GOT3 (cell line): Measurements from ENCODE around the gene PTPRG.
"Not testable (repeated sequence)": the region's sequence is repeated elsewhere in the genome, so short reads cannot be mapped to it uniquely, and the experiment has no call there.

Source experiments
- DNase-seq: peaks from one replicate; lab custom pipeline; 2025; ENCODE audit warnings: mixed read lengths; lab: John Stamatoyannopoulos, UW

Gene PTPRG

GRCh38 chr3:61685755-61686154, 124.4 kb downstream of the PTPRG start:
- no peak for DNase-seq

DNA sequence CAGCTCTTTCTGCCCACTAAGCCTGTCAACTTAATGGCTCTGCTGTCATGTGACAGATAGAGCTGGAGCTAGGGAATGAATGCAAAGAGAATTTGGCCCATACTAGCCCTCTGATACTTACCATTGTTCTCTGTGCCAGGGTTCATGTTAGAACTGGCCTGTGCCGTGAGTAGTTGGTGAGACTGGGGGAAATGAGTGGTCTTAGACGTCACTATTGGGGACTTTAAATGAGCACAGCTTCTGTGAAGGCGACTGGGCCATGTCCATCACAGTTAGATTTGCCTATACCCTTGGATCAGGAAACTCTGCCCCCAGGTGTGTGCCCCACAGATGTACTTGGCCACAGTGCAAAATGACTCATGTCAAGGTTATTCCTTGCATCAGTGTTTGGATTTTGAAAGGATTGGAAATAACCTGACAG, 124.9 kb downstream of the PTPRG start:
- DNase-seq: no peak

DNA sequence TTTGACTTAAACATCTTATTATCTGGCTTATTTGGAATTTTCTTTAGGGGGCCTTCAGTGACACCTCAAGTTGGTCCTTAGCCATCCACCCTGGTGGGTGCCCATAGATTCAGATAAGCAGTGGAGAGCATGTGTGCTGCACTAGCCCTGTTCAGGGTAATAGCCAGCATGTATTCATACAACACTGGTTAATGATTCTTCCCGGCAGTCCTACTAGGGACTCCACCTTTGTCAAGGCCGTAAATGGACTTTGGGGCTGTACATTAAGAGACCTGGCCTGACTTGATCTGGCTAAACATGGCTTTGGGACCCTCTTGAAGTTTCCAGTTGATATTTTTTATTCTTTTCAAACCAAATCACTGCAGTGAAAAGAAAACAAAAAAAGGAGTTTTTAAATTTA, 125.8 kb downstream of the PTPRG start:
- no peak for DNase-seq

GRCh38 chr3:61687663-61688306, 126.4 kb downstream of the PTPRG start:
- no peak for DNase-seq

- no peak for DNase-seq
Measured at GRCh38 chr3:61688307-61688984, 127.1 kb downstream of the PTPRG start.

GRCh38 chr3:61690016-61690415, 128.6 kb downstream of the PTPRG start:
- no peak for DNase-seq

- DNase-seq: no peak
Measured at GRCh38 chr3:61691466-61691865, 130.1 kb downstream of the PTPRG start.

- no peak for DNase-seq
Measured at GRCh38 chr3:61697301-61697700, 135.9 kb downstream of the PTPRG start.

DNA sequence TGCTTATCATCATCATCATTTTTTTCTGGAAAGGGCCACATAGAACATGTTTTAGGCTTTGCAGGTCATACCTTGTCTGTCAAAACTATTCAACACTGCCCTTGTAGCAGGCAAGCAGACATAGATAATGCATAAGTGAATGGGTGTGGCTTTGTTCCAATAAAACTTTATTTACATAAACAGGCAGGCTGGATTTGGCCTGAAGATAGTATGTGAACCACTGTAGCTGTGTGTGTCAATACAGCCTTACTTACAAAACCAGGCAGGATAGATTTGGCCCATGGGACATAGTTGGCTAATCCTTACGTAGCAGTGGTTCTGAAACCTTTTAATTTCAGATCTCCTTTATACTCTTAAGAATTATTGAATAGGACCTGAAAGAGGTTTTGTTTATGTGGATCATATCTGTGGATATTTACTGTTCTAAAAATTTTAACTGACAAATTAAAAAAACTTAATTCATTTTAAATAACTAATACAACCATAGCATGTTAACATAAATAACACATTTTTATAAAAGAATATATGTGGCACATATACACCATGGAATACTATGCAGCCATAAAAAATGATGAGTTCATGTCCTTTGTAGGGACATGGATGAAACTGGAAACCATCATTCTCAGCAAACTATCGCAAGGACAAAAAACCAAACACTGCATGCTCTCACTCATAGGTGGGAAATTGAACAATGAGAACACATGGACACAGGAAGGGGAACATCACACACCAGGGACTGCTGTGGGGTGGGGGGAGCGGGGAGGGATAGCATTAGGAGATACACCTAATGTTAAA, 137.1 kb downstream of the PTPRG start:
- not testable (repeated sequence) for DNase-seq

GRCh38 chr3:61699622-61700021, 138.3 kb downstream of the PTPRG start:
- no peak for DNase-seq

GRCh38 chr3:61701011-61701410, 139.6 kb downstream of the PTPRG start:
- DNase-seq: no peak

GRCh38 chr3:61702453-61702852, 141.1 kb downstream of the PTPRG start:
- no peak for DNase-seq

- no peak for DNase-seq
Measured at GRCh38 chr3:61704807-61705206, 143.4 kb downstream of the PTPRG start.

- DNase-seq: no peak
Measured at GRCh38 chr3:61707492-61707891, 146.1 kb downstream of the PTPRG start.

DNA sequence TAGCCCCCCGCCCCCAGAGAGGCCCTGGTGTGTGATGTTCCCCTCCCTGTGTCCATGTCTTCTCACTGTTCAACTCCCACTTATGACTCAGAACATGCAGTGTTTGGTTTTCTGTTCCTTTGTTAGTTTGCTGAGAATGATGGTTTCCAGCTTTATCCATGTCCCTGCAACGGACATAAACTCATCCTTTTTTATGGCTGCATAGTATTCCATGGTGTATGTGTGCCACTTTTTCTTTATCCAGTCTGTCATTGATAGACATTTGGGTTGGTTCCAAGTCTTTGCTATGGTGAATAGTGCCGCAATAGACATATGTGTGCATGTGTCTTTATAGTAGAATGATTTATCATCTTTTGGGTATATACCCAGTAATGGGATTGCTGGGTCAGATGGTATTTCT, 149.5 kb downstream of the PTPRG start:
- DNase-seq: not testable (repeated sequence)

- no peak for DNase-seq
Measured at GRCh38 chr3:61714225-61714624, 152.9 kb downstream of the PTPRG start.

DNA sequence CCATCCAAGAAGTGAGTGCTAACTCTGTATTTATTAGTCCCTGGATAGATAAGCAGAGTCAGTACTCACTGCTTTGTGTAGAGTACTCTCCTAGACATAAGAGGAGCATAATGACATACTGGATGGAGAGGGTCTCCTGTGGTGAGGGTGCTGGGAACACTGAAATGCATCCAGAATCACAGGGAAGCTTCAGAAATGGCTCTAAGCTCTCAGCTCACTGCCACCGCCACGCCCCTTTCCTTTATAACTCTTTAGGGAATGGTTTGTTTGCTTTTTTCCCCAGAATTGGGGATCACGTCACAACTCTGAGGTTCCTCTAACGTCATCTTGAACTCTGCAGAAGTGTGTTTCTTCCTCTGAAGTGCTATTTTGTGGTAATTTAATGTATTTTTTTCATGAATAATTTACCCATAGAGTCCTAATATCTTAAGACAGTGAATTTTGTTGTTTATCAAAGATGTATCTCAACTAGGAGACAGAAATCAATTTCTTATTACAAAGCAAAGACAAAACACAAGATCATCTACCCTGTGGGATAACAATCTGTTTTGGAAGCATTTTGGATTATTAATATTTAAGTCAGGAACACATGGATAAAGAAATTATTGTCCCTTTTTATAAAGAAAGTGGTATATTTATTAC, 154.6 kb downstream of the PTPRG start:
- DNase-seq: no peak

DNA sequence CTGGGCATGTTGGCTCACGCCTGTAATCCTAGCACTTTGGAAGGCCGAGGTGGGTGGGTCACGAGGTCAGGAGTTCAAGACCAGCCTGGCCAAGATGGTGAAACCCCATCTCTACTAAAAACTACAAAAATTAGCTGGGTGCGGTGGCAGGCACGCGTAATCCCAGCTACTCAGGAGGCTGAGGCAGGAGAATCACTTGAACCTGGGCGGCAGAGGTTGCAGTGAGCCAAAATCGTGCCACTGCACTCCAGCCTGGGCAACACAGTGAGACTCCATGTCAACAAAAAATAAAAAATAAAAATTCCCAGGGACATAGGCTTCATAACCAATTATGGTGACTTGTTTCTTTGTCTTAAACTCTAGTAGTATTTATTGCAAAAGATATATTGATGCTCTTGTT, 155.3 kb downstream of the PTPRG start:
- not testable (repeated sequence) for DNase-seq

GRCh38 chr3:61718565-61718964, 157.2 kb downstream of the PTPRG start:
- DNase-seq: no peak

DNA sequence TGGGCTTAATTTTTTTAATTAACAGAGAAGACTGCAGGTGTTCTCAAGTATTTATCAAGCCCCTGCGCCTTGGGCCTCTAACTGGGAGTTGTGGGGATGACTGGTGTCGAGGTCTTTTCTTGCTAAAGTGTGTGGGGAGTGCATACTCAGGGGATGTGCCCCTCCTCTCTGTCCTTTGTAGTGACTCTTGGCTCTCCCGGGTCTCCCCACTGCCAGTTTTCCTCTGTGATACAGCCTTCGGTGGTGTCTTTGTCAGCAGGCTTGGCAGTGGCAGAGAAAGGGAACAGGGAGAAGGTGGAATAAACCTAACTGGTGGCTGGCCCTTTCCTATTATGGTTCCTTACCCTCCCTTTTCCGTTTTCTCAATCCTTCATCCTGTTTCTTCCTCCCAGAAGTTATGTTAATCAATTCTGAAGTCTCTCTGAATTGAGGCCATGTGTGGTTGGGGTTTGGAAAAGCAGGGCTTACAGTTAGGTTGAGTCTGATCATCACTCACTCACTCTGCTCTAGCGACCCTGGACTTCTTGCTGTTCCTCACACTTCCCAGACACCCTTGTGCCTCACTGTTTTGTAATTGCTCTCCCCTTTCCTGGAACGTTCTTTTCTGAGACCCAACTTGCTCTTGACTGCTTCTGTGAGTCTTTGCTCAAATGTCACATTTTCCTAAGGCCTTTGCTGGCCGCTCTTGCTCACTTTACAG, 158.1 kb downstream of the PTPRG start:
- DNase-seq: no peak

DNA sequence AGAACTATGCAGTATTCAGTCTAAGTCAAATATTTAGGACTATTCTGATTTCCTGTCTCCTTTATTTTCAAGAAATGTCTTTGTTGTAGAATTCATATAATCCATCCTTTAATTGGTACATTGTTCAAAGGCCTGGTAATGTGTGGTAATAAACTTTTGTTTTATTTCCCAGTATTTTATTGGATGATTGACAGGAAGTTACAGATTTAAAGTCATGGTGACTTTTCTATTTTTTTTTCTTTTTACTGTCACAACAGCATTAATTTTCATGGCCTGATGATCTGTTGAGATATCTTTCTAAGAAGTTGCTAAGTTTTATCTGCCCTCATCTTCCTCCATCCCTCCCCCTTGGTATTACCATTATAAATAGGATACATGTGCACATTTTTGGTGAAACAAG, 161.7 kb downstream of the PTPRG start:
- no peak for DNase-seq

GRCh38 chr3:61724183-61724582, 162.8 kb downstream of the PTPRG start:
- DNase-seq: no peak
